Vagina (tissue), 2 donors: ENCODE measurements around the gene ZNF771.

Experiments
- CTCF ChIP-seq, 3 experiments: fragments of 450-650 bp in 2 of 3; fragments of 200-600 bp in 1 of 3; sonication (generic) in 1 of 3; IDR thresholded peaks; one replicate each; pipeline ENCODE4 v1.5.1; 2017 to 2019; ENCODE audit warnings: antibody characterized with exemption in 3 of 3, mild to moderate bottlenecking in 2 of 3, moderate library complexity in 2 of 3
- POLR2A ChIP-seq, 2 donors: fragments of 450-650 bp; IDR thresholded peaks; one replicate each; pipeline ENCODE4 v1.6.1; 2017; ENCODE audit warnings: antibody characterized with exemption in 2 of 2, mild to moderate bottlenecking in 2 of 2, moderate library complexity in 2 of 2

GRCh38 chr16:30430428-30430970 is 23.1 kb downstream of the ZNF771 start:
- no peak for TF ChIP-seq POLR2A (IDR thresholded peaks at IDR 0.05)
- peak in 1 of 3 experiments; percentile 13 for TF ChIP-seq CTCF (IDR thresholded peaks at IDR 0.05)
